ENCODE data around the gene R3HDM4.

The R3HDM4 gene

DNA sequence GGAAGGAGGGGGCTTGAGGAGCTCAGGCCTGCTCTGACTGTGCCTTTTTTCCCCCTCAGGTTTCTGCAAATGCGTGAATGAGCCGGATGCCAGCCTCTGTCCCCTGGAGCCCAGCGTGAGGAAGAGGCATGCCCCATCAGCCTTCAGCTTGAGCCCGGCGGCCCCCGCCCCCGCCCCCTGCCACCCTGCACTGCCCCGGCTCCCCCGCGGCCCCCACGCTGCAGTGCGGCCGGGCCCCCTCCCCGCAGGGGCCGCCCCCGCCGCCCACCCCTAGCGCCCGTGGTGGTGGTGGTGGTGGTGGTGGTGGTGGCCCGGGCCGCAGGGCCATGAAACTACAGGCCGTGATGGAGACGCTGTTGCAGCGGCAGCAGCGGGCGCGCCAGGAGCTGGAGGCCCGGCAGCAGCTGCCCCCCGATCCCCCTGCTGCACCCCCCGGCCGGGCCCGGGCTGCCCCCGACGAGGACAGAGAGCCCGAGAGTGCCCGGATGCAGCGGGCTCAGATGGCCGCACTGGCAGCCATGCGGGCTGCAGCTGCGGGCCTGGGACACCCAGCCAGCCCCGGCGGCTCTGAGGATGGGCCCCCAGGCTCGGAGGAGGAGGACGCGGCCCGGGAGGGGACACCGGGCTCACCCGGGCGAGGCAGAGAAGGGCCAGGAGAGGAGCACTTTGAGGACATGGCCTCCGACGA is 16.3 kb upstream of the R3HDM4 start:
- no peak for DNase-seq (ENCODE audit: low read depth)
- TF ChIP-seq, protein P1, sequence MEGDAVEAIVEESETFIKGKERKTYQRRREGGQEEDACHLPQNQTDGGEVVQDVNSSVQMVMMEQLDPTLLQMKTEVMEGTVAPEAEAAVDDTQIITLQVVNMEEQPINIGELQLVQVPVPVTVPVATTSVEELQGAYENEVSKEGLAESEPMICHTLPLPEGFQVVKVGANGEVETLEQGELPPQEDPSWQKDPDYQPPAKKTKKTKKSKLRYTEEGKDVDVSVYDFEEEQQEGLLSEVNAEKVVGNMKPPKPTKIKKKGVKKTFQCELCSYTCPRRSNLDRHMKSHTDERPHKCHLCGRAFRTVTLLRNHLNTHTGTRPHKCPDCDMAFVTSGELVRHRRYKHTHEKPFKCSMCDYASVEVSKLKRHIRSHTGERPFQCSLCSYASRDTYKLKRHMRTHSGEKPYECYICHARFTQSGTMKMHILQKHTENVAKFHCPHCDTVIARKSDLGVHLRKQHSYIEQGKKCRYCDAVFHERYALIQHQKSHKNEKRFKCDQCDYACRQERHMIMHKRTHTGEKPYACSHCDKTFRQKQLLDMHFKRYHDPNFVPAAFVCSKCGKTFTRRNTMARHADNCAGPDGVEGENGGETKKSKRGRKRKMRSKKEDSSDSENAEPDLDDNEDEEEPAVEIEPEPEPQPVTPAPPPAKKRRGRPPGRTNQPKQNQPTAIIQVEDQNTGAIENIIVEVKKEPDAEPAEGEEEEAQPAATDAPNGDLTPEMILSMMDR (IDR thresholded peaks at IDR 0.05; ENCODE audit: low read length, missing control alignments), result no peak
- no peak overlapping the region for H3K4me3 ChIP-seq (replicated peaks; ENCODE audit: low read depth, low read length)

DNA sequence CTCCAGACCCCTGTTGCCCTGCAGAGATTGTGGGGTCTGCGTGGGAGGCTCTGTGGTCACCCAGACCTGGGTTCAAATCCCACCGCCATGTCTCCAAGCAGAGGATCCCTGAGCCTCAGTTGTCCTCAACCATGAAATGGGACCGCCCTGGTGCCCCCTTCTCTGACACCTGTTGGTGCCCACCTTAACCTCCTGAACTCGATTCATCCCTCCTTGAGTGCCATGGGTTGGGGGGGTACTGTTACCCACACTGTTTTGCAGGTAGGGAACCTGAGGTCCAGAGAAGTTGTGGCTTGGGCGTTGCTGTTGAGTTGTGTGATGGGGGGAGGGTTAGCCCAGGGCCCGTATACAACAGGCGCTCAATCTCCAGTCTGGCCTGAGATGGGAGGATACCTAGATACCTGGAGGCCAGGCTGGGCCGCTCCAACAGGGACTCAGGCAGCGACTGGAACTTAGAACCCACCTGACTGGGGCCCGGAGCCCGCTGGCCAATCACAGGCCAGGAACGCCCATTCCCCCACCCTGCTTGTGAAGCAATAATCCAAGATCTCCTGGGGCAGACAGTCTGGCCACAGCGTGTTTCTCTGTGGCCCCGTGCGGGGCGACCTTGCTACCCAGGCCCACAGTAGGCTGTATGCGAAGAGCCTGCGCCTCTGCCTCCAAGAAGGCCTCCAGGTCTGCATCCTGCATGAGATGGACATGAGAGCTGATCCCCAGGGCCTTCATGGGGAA is 15.6 kb upstream of the R3HDM4 start:
- DNase-seq (ENCODE audit: low read depth), result peak; percentile 25
- TF ChIP-seq, protein P1 (IDR thresholded peaks at IDR 0.05; ENCODE audit: low read length, missing control alignments), result no peak
- H3K4me3 ChIP-seq (replicated peaks; ENCODE audit: low read depth, low read length), result no peak overlapping the region

GRCh38 chr19:927780-928401 is 14.9 kb upstream of the R3HDM4 start:
- no peak for DNase-seq (ENCODE audit: low read depth)
- peak overlapping the region; percentile 79 for H3K4me3 ChIP-seq (replicated peaks; ENCODE audit: low read depth, low read length)
- TF ChIP-seq, protein P1 (IDR thresholded peaks at IDR 0.05; ENCODE audit: low read length, missing control alignments), result no peak

DNA sequence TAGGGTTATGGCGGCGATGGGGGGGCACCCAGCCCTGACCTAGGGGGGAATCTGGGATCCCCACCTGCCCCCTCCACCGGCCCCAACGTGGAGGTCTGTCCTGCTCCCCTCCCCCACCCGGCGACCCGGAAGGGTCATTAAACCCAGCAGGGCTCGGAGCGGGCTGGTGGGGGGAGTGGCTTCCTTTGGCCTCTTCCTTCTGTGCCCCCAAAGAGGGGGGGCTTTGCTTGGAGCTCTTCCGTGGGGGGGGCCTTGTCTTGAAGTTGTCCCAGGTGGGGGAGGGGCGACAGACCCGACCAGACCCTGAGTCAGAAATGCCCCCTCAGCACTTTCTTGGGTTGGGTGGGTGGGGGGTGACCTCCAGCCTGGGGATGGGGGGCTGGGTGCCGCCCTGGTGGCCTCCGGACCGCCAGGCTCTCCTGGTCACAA is 14.3 kb upstream of the R3HDM4 start:
- peak overlapping the region; percentile 79 for H3K4me3 ChIP-seq (replicated peaks; ENCODE audit: low read depth, low read length)
- no peak for DNase-seq (ENCODE audit: low read depth)
- TF ChIP-seq, protein P1 (IDR thresholded peaks at IDR 0.05; ENCODE audit: low read length, missing control alignments), result no peak

DNA sequence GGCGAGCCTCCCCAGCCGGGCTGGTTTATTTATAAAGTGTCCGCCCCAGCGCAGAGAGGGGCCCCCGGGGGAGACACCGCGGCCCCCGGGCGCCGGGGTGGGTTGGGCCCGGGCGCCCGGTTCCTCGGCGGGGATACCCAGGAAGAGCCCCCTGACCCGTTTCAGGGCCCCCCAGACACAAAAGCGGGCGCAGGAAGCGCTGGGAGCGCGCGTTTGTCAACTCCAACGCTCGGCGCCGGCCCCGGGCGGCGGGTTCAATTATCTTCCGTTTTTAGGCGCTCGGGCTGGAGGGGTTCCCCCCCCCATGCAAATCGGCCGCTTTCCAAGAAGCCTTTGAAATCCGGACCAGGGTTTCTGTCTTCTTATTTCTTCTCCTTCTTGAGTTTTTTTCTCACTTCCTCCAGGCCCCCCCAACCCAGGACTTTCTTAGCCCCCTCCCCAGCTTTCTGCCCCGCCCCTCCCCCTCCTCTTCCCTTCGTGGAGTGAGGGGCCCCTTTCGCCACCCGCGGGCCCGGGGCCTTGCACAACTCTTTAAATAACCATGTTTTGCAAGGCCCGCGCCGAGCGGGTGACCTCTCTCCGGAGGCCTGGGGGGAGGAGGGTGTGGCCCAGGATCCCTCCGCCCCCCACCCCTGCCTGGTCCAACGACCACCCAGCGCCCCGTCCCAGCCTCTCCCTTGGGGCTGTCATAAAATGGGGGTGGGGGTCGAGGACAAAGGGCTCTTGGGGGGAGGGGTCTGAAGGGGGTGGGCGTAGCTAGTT is 13.8 kb upstream of the R3HDM4 start:
- DNase-seq (ENCODE audit: low read depth), result peak; percentile 60
- H3K4me3 ChIP-seq (replicated peaks; ENCODE audit: low read depth, low read length), result peak overlapping the region; percentile 79
- TF ChIP-seq, protein P1 (IDR thresholded peaks at IDR 0.05; ENCODE audit: low read length, missing control alignments), result no peak

DNA sequence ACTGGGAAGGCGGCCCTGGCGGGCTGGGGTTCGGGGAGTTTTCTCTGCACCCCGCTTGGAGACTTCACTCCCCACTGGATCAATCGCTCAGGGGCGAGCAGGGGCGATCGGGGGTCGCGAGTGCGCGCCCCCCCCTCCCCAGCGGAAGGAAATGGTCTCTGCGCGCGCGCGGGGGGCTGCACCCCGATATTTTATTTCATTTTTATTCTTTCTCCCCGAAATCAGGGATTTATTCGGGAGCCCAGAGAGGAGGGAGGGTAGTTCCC is 13.2 kb upstream of the R3HDM4 start:
- peak overlapping the region; percentile 79 for H3K4me3 ChIP-seq (replicated peaks; ENCODE audit: low read depth, low read length)
- no peak for DNase-seq (ENCODE audit: low read depth)
- TF ChIP-seq, protein P1 (IDR thresholded peaks at IDR 0.05; ENCODE audit: low read length, missing control alignments), result no peak

Data from fibroblast of pulmonary artery (primary cell).